H1 (cell line): ENCODE data around the gene CCDC92B. TPM values are rescaled to one million over a fixed set of nuclear protein-coding genes. Genes with fewer than 3 reads are reported as not detected.

Source experiments
- CTCF ChIA-PET: fragments of 300-600 bp; sonication (Branson Sonifier 250); formaldehyde crosslinking; loops from one replicate; lab custom pipeline; 2021; ENCODE audit not compliant: partially characterized antibody; lab: Charles Lee
- POLR2A ChIA-PET: fragments of 300-600 bp; sonication (Branson Sonifier 250); formaldehyde crosslinking; loops from one replicate; lab custom pipeline; 2021; ENCODE audit warnings: inconsistent platforms; ENCODE audit not compliant: partially characterized antibody; lab: Charles Lee
- DNase-seq, 2 experiments: peaks; one replicate each; pipeline versions ENCODE4 v3.0.0 to v3.0.0-alpha.2; 2010 to 2022; ENCODE audit warnings: low spot score in 2 of 2, low read depth in 1 of 2, mixed read lengths in 1 of 2
- FAIRE-seq: peaks from 2 replicates; lab custom pipeline; 2011; peaks lifted over from hg19 to GRCh38; lab: Jason Lieb, UNC
- H2AFZ ChIP-seq: 2 replicates; pipeline ENCODE4 v1.8.1; 2012; ENCODE audit warnings: low read length, inconsistent platforms
- H2AK5ac ChIP-seq: 2 replicates; pipeline ENCODE4 v1.6.1; 2013; ENCODE audit warnings: low read depth, low read length
- H2BK120ac ChIP-seq: replicated peaks from 2 replicates; pipeline ENCODE3; 2013; ENCODE audit warnings: low read depth, low read length, inconsistent platforms
- H2BK12ac ChIP-seq: 2 replicates; pipeline ENCODE4 v1.6.1; 2013; ENCODE audit warnings: low read depth, low read length
- H2BK15ac ChIP-seq: 2 replicates; pipeline ENCODE4 v1.6.1; 2013; ENCODE audit warnings: low read length
- H2BK20ac ChIP-seq: 2 replicates; pipeline ENCODE4 v1.6.1; 2013; ENCODE audit warnings: low read length
- H2BK5ac ChIP-seq: 2 replicates; pipeline ENCODE4 v1.6.1; 2013; ENCODE audit warnings: low read depth, low read length
- H3K14ac ChIP-seq: 2 replicates; pipeline ENCODE4 v1.6.1; 2013; ENCODE audit warnings: inconsistent platforms; ENCODE audit not compliant: insufficient read length
- H3K18ac ChIP-seq: 2 replicates; pipeline ENCODE4 v1.6.1; 2013; ENCODE audit warnings: low read length; ENCODE audit errors: extremely low read depth
- H3K23ac ChIP-seq: 2 replicates; pipeline ENCODE4 v1.6.1; 2013; ENCODE audit warnings: inconsistent platforms; ENCODE audit not compliant: insufficient read length
- H3K23me2 ChIP-seq: 2 replicates; pipeline ENCODE4 v1.6.1; 2013; ENCODE audit warnings: low read depth, low read length
- H3K27ac ChIP-seq: 2 replicates; pipeline ENCODE4 v1.6.1; 2011; ENCODE audit warnings: low read depth, low read length, inconsistent platforms
- H3K27me3 ChIP-seq, 4 experiments: replicated peaks in 1 of 4; 1 replicate in 1 of 4; 2 replicates in 3 of 4; pipeline versions ENCODE4 v1.6.1 to v1.8.1; 2011 to 2013; ENCODE audit warnings: low read length in 3 of 4, mild to moderate bottlenecking in 3 of 4, inconsistent platforms in 2 of 4, mixed read lengths in 2 of 4, moderate library complexity in 1 of 4; ENCODE audit not compliant: control insufficient read depth in 3 of 4, insufficient read depth in 3 of 4; ENCODE audit errors: extremely low read depth in 1 of 4
- H3K36me3 ChIP-seq, 4 experiments: 2 replicates each; pipeline versions ENCODE4 v1.6.1 to v1.8.1; 2011 to 2013; ENCODE audit warnings: mild to moderate bottlenecking in 4 of 4, low read length in 3 of 4, moderate library complexity in 2 of 4, control low read depth in 1 of 4, inconsistent platforms in 1 of 4; ENCODE audit not compliant: insufficient read depth in 4 of 4, control insufficient read depth in 2 of 4
- H3K4ac ChIP-seq: replicated peaks from 2 replicates; pipeline ENCODE3; 2013; ENCODE audit warnings: low read length, low read depth, mixed read lengths, inconsistent platforms; ENCODE audit not compliant: insufficient read length
- H3K4me1 ChIP-seq, 4 experiments: replicated peaks in 1 of 4; 1 replicate in 1 of 4; 2 replicates in 3 of 4; pipeline versions ENCODE4 v1.6.1 to v1.8.1; 2011 to 2013; ENCODE audit warnings: low read length in 3 of 4, inconsistent platforms in 2 of 4, mixed read lengths in 1 of 4; ENCODE audit not compliant: insufficient read depth in 4 of 4, control insufficient read depth in 3 of 4
- H3K4me2 ChIP-seq, 2 experiments: 2 replicates each; pipeline versions ENCODE4 v1.6.1 to v1.8.1; 2011 to 2013; ENCODE audit warnings: low read depth in 2 of 2, low read length in 2 of 2, control low read depth in 1 of 2, inconsistent platforms in 1 of 2, mild to moderate bottlenecking in 1 of 2; ENCODE audit not compliant: insufficient read depth in 1 of 2
- H3K4me3 ChIP-seq, 4 experiments: fragments of 200-600, 300-600 bp in 1 of 4; sonication (generic), shearing (Covaris generic), sonication (Bioruptor Twin) in 1 of 4; 2 replicates each; pipeline versions ENCODE4 v1.5.1 to v1.8.1; 2011 to 2016; ENCODE audit warnings: low read length in 4 of 4, low read depth in 3 of 4, control low read depth in 2 of 4, inconsistent platforms in 2 of 4, mild to moderate bottlenecking in 2 of 4, mixed read lengths in 1 of 4, moderate library complexity in 1 of 4; ENCODE audit not compliant: insufficient read depth in 2 of 4; ENCODE audit errors: extremely low read depth in 1 of 4
- H3K56ac ChIP-seq: replicated peaks from 2 replicates; pipeline ENCODE3; 2013; ENCODE audit warnings: low read depth, mild to moderate bottlenecking, mixed read lengths, low read length, inconsistent platforms; ENCODE audit not compliant: insufficient read length
- H3K79me1 ChIP-seq: 2 replicates; pipeline ENCODE4 v1.6.1; 2013; ENCODE audit warnings: low read depth, low read length, control low read depth
- H3K79me2 ChIP-seq, 2 experiments: 2 replicates each; pipeline versions ENCODE4 v1.6.1 to v1.8.1; 2012 to 2013; ENCODE audit warnings: low read length in 2 of 2, mild to moderate bottlenecking in 2 of 2, inconsistent platforms in 1 of 2; ENCODE audit not compliant: insufficient read depth in 2 of 2, control insufficient read depth in 1 of 2
- H3K9ac ChIP-seq, 4 experiments: replicated peaks in 1 of 4; 1 replicate in 1 of 4; 2 replicates in 3 of 4; pipeline versions ENCODE4 v1.6.1 to v1.8.1; 2011 to 2013; ENCODE audit warnings: low read depth in 3 of 4, low read length in 3 of 4, control low read depth in 2 of 4, mild to moderate bottlenecking in 2 of 4, moderate library complexity in 2 of 4, inconsistent platforms in 1 of 4; ENCODE audit errors: extremely low read depth in 1 of 4
- H3K9me3 ChIP-seq, 2 experiments: 2 replicates each; pipeline versions ENCODE4 v1.6.1 to v1.8.1; 2012 to 2013; ENCODE audit warnings: mild to moderate bottlenecking in 2 of 2, moderate library complexity in 2 of 2, control low read depth in 1 of 2, inconsistent platforms in 1 of 2, low read depth in 1 of 2, low read length in 1 of 2, mixed read lengths in 1 of 2; ENCODE audit not compliant: insufficient read depth in 2 of 2
- H4K20me1 ChIP-seq, 2 experiments: replicated peaks in 1 of 2; 2 replicates each; pipeline versions ENCODE3 to v1.8.1; 2011 to 2013; ENCODE audit warnings: inconsistent platforms in 2 of 2, low read length in 2 of 2, mild to moderate bottlenecking in 1 of 2; ENCODE audit not compliant: insufficient read depth in 2 of 2, control insufficient read depth in 1 of 2
- H4K5ac ChIP-seq: 2 replicates; pipeline ENCODE4 v1.6.1; 2013; ENCODE audit warnings: low read length, low read depth, mixed read lengths, inconsistent platforms; ENCODE audit not compliant: insufficient read length
- H4K8ac ChIP-seq: 2 replicates; pipeline ENCODE4 v1.8.0; 2013; ENCODE audit warnings: mild to moderate bottlenecking, moderate library complexity, low read length, inconsistent platforms; ENCODE audit not compliant: insufficient read depth; ENCODE audit errors: extremely low read depth
- H4K91ac ChIP-seq: replicated peaks from 2 replicates; pipeline ENCODE3; 2013; ENCODE audit warnings: low read length, mixed read lengths, inconsistent platforms; ENCODE audit not compliant: insufficient read length
- BACH1 ChIP-seq: IDR thresholded peaks from 2 replicates; pipeline ENCODE4 v1.6.1; 2012; ENCODE audit warnings: low read length, improper control_type of control experiment
- CHD1 ChIP-seq: IDR thresholded peaks from 2 replicates; pipeline ENCODE4 v1.6.1; 2012; ENCODE audit warnings: low read depth, low read length, improper control_type of control experiment
- CTBP2 ChIP-seq: IDR thresholded peaks from 2 replicates; pipeline ENCODE4 v1.7.0; 2011; ENCODE audit warnings: borderline replicate concordance, mild to moderate bottlenecking, moderate library complexity, mixed read lengths, low read length; ENCODE audit not compliant: insufficient read depth, insufficient read length
- GTF2F1 ChIP-seq: IDR thresholded peaks from 2 replicates; pipeline ENCODE4 v1.6.1; 2012; ENCODE audit warnings: low read depth, low read length, improper control_type of control experiment, borderline replicate concordance
- JUND ChIP-seq: IDR thresholded peaks from 2 replicates; pipeline ENCODE4 v1.6.1; 2011; ENCODE audit warnings: mild to moderate bottlenecking, improper control_type of control experiment, low read length
- KDM5A ChIP-seq: fragments of 200-600 bp; IDR thresholded peaks from 2 replicates; pipeline ENCODE4 v1.7.1; 2012; ENCODE audit warnings: mild to moderate bottlenecking, low read length, inconsistent platforms, mixed read lengths
- MAX ChIP-seq: IDR thresholded peaks from 2 replicates; pipeline ENCODE4 v1.6.1; 2012; ENCODE audit warnings: inconsistent platforms
- POLR2A ChIP-seq, 2 experiments: IDR thresholded peaks; 1 replicate in 1 of 2; 2 replicates in 1 of 2; pipeline ENCODE4 v1.6.1; 2011; ENCODE audit warnings: low read depth in 2 of 2, low read length in 2 of 2, mild to moderate bottlenecking in 2 of 2; ENCODE audit errors: control extremely low read depth in 1 of 2
- SAP30 ChIP-seq: fragments of 300-600 bp; sonication (generic); IDR thresholded peaks from 2 replicates; pipeline ENCODE4 v1.7.1; 2012; ENCODE audit warnings: low read length, moderate library complexity, mild to moderate bottlenecking, inconsistent platforms; ENCODE audit not compliant: insufficient read depth, insufficient replicate concordance
- SRF ChIP-seq: IDR thresholded peaks from 2 replicates; pipeline ENCODE4 v1.6.1; 2011; ENCODE audit warnings: mild to moderate bottlenecking, low read depth, low read length, moderate library complexity
- TCF12 ChIP-seq: IDR thresholded peaks from 2 replicates; pipeline ENCODE4 v1.6.1; 2011; ENCODE audit warnings: low read depth, mild to moderate bottlenecking, low read length
- YY1 ChIP-seq: IDR thresholded peaks from 2 replicates; pipeline ENCODE4 v1.6.1; 2011; ENCODE audit warnings: low read depth, mild to moderate bottlenecking, low read length
- ZNF274 ChIP-seq: IDR thresholded peaks from 2 replicates; pipeline ENCODE4 v1.7.0; 2012; ENCODE audit warnings: low read length, borderline replicate concordance; ENCODE audit errors: extremely low read depth
- WGBS, 2 experiments: shearing (Covaris generic) in 1 of 2; methylation state at CpG; one replicate each; pipeline versions ENCODE4 v1.1.6 to v1.1.7; 2013 to 2015; ENCODE audit warnings: low lambda C conversion rate in 2 of 2, mixed read lengths in 2 of 2, inconsistent platforms in 1 of 2, low coverage in 1 of 2, missing lambda C conversion rate in 1 of 2; ENCODE audit not compliant: insufficient replicate concordance in 2 of 2, insufficient coverage in 1 of 2, insufficient read length in 1 of 2; ENCODE audit errors: extremely low coverage in 1 of 2, missing lambda C conversion rate in 1 of 2; 5-methylcytosine and 5-hydroxymethylcytosine counted together
- polyA plus RNA-seq, 7 experiments: library from polyadenylated mRNA; depleted of rRNA in 3 of 7; stranded (reverse) in 5 of 7; unstranded in 2 of 7; fragments of >200 nt in 5 of 7; fragments of 200-250 nt in 2 of 7; gene quantifications; 1 replicate in 5 of 7; 2 replicates in 1 of 7; 4 replicates in 1 of 7; pipeline versions ENCODE4 v1.2.1 to v1.2.3, GENCODE V29; 2011 to 2013; ENCODE audit warnings: missing spikeins in 2 of 7, mixed read lengths in 2 of 7
- total RNA-seq: library from RNA; stranded (reverse); fragmentation: NEBNext Ultra II Directional; extraction: Animal tissue kit (Norgen Biotek cat#: 25700); gene quantifications from 2 replicates; pipeline ENCODE4 v1.2.1, GENCODE V29; 2021

Gene CCDC92B
- total and polyA plus RNA-seq, 2 of the 8 experiments (the other 6 are each of a cell fraction or from before 2014, with no cell fraction given), result 5.5 to 12.1 TPM

- H3K4me1 ChIP-seq, result peaks cover 0 to 5% (median 0%) of the 10 kb centered on the region in 4 experiments; a peak in 2 of 7 replicates
- no peak overlapping the region for H4K5ac ChIP-seq
- no peak overlapping the region for H3K4ac ChIP-seq
- no peak overlapping the region for H2BK5ac ChIP-seq
- H3K27me3 ChIP-seq, result no peaks in the 10 kb centered on the region
- no peak overlapping the region for H3K27ac ChIP-seq
- no peak overlapping the region for H3K18ac ChIP-seq
- H4K8ac ChIP-seq, result no peak overlapping the region
- no peak overlapping the region for H2BK15ac ChIP-seq
- no peak overlapping the region for H2AFZ ChIP-seq
- H2BK120ac ChIP-seq, result no peak overlapping the region
- no peak overlapping the region for H3K56ac ChIP-seq
- H2AK5ac ChIP-seq, result no peak overlapping the region
- no peak for FAIRE-seq
- H4K20me1 ChIP-seq, result peaks cover 0 to 10% of the 10 kb centered on the region in 2 experiments
- H2BK12ac ChIP-seq, result no peak overlapping the region
- no peaks in the 10 kb centered on the region for H3K9me3 ChIP-seq
- H3K79me2 ChIP-seq, result no peaks in the 10 kb centered on the region
- POLR2A ChIA-PET, result interaction anchor here (1.2 to 2.3 kb wide), 5 partner anchors 8 to 57 kb away, joined by 3 to 7 read pairs (median 4); no protein-coding TSS in a partner anchor
- CTCF ChIA-PET, result interaction anchor here (2.9 to 4.5 kb wide), 2 partner anchors 8 to 14 kb away, joined by 11 to 30 read pairs; no protein-coding TSS in a partner anchor
- H3K23me2 ChIP-seq, result no peaks in the 10 kb centered on the region
- no peak overlapping the region for H2BK20ac ChIP-seq
- H3K14ac ChIP-seq, result no peak overlapping the region
- peaks cover 0 to 65% (median 9%) of the 10 kb centered on the region in 4 experiments; a peak in 5 of 8 replicates for H3K36me3 ChIP-seq
- no peak for DNase-seq
- no peak overlapping the region for H3K9ac ChIP-seq
- H3K23ac ChIP-seq, result no peak overlapping the region
- 96% methylated on average over 20 of the region's 42 CpGs; no CpG with 5 or more reads in 1 of the 2 experiments for WGBS, 2 experiments
- no peak overlapping the region for H3K4me2 ChIP-seq
- no peaks in the 10 kb centered on the region; the same call in 1 of the 2 replicates for H3K79me1 ChIP-seq
- H3K4me3 ChIP-seq, result no peak overlapping the region
- no peak overlapping the region for H4K91ac ChIP-seq
- TF ChIP-seq KDM5A (no peak), ZNF274 (no peak), BACH1 (no peak), CHD1 (no peak), JUND (no peak), GTF2F1 (no peak), MAX (no peak), SRF (no peak), YY1 (no peak), CTBP2 (no peak), SAP30 (no peak), TCF12 (no peak), POLR2A (IDR thresholded peaks at IDR 0.05; ENCODE audit: control extremely low read depth in 1 of 2, low read depth in 2 of 2, low read length in 2 of 2) (no peak)
Measured at GRCh38 chr17:2694381-2695242, 54.8 kb downstream of the CCDC92B start.
